ENCODE data around the gene LARGE1. TPM values are rescaled to one million over a fixed set of nuclear protein-coding genes. Genes with fewer than 3 reads are reported as not detected.

LARGE1 gene
- total RNA-seq (2012; rRNA removed) (7.2 and 12.4 TPM in 2 replicates), polyA plus RNA-seq (2012; rRNA removed) (6.2 and 6.5 TPM in 2 replicates), Bru-seq, nascent RNA (percentile 68 among the genes with signal in this experiment), BruChase-seq, experiment 1, labeled RNA remaining after a 6-hour chase (percentile 68 among the genes with signal in this experiment), BruChase-seq, experiment 2, labeled RNA remaining after a 2-hour chase (percentile 71 among the genes with signal in this experiment)
- 6.6 and 16.6 TPM in 2 replicates for polyA plus RNA-seq (2012; cell fraction: cytosol; rRNA removed)
- 3.8 and 4.1 TPM in 2 replicates for polyA plus RNA-seq (2012; cell fraction: nucleus; rRNA removed; ENCODE audit: low replicate concordance)
- long read RNA-seq, full-length matches to known transcripts, result 3 of 16 reads
- long read RNA-seq, partial matches to known transcripts, result 7 of 16 reads
- long read RNA-seq, other reads (novel, unspliced or antisense), result 6 of 16 reads

GRCh38 chr22:33920197-33920540, at the start of gene LARGE1:
LARGE1 (minus strand) TSS chr22:33920476.
- WGBS, 2 experiments (ENCODE audit: extremely low coverage in 2 of 2, insufficient read length in 1 of 2), result 0% methylated on average over 12 of the region's 47 CpGs; no CpG with 5 or more reads in 1 of the 2 experiments
- Histone ChIP-seq H3K18ac (ENCODE audit: low read depth, low read length) (no peak within 1 kb of the TSS), H3K9me3 (ENCODE audit: control insufficient read depth, insufficient read depth, low read length) (no peaks in the 10 kb centered on the region), H3K4me3 (ENCODE audit: insufficient read depth, low read depth, low read length) (peak within 1 kb of the TSS; percentile 86), H2BK20ac (ENCODE audit: low read depth, low read length) (no peak within 1 kb of the TSS), H3K14ac (replicated peaks; ENCODE audit: low read depth, low read length) (0 out of 2 replicates have a peak within 1 kb of the TSS, but pooled peaks have one; percentile 9), H2AK9ac (replicated peaks; ENCODE audit: low read depth, low read length, poor library complexity) (peak within 1 kb of the TSS; percentile 29), H4K5ac (ENCODE audit: low read depth, low read length) (no peak within 1 kb of the TSS), H3K27me3 (ENCODE audit: control insufficient read depth, insufficient read depth, low read length) (no peaks in the 10 kb centered on the region), H3K79me1 (ENCODE audit: low read depth in 1 of 2, low read length in 2 of 2) (peaks cover 22 to 28% of the 10 kb centered on the region in 2 experiments), H2BK5ac (ENCODE audit: low read depth, low read length, poor library complexity, severe bottlenecking) (peak within 1 kb of the TSS; percentile 14), H3K9ac (ENCODE audit: low read depth, low read length) (peak within 1 kb of the TSS; percentile 77), H3K56ac (ENCODE audit: extremely low read depth, insufficient read depth, low read length) (no peak within 1 kb of the TSS), H3K9me1 (ENCODE audit: insufficient read depth, low read length) (no peaks in the 10 kb centered on the region; the same call in 1 of the 2 replicates), H4K20me1 (ENCODE audit: insufficient read depth, low read length) (peaks cover 6% of the 10 kb centered on the region; the same call in 1 of the 2 replicates), H3K27ac (ENCODE audit: insufficient read depth, low read length) (peak within 1 kb of the TSS; percentile 75), H3K23ac (ENCODE audit: low read depth, low read length) (peak within 1 kb of the TSS; percentile 76), H2BK120ac (ENCODE audit: low read depth, low read length) (no peak within 1 kb of the TSS; the same call in 1 of the 2 replicates), H2BK15ac (ENCODE audit: low read depth, low read length) (no peak within 1 kb of the TSS), H2AFZ (replicated peaks; ENCODE audit: low read length, poor library complexity) (peak within 1 kb of the TSS; percentile 98), H4K8ac (ENCODE audit: low read depth in 2 of 2, low read length in 2 of 2) (peak within 1 kb of the TSS in 1 of 2 experiments; percentile 34; a peak in 1 of 4 replicates), H3K4me2 (ENCODE audit: low read depth, low read length) (peak within 1 kb of the TSS; percentile 98), H4K91ac (ENCODE audit: insufficient read depth, low read depth, low read length) (no peak within 1 kb of the TSS; the same call in 1 of the 2 replicates), H3K36me3 (ENCODE audit: control insufficient read depth, insufficient read depth, low read length) (no peaks in the 10 kb centered on the region), H3K4me1 (ENCODE audit: control insufficient read depth, insufficient read depth, low read length) (no peaks in the 10 kb centered on the region), H2AK5ac (ENCODE audit: low read depth, low read length) (no peak within 1 kb of the TSS), H3K4ac (ENCODE audit: low read depth, low read length) (peak within 1 kb of the TSS; percentile 50)
- BruUV-seq (replicated peaks), result no TSS peak
- in situ Hi-C loops (cut with MboI; ENCODE audit: low sequenced_read_pairs), result loop anchor here (10.0 kb wide), 2 partner anchors 405 to 1235 kb away; no protein-coding TSS in a partner anchor
- POLR2A ChIA-PET (ENCODE audit: unreplicated experiment), result interaction anchor here (1.4 kb wide), 1 partner anchor 1231 kb away, joined by 3 read pairs; no protein-coding TSS in a partner anchor
- TF ChIP-seq NFE2L2 (IDR thresholded peaks at IDR 0.05; ENCODE audit: low read depth, low read length) (no peak), POLR2A (IDR thresholded peaks at IDR 0.05; ENCODE audit: low read depth, low read length) (no peak), MAZ (IDR thresholded peaks at IDR 0.05; ENCODE audit: borderline replicate concordance, low read depth, low read length) (no peak), RFX5 (IDR thresholded peaks at IDR 0.05; ENCODE audit: low read depth, low read length) (no peak), FOS (IDR thresholded peaks at IDR 0.05; ENCODE audit: low read depth, low read length) (no peak), ELK1 (IDR thresholded peaks at IDR 0.05; ENCODE audit: borderline replicate concordance, low read depth, low read length) (no peak), CTCF (conservative IDR thresholded peaks at IDR 0.05; ENCODE audit: low read depth, low read length) (no peak), USF2 (IDR thresholded peaks at IDR 0.05; ENCODE audit: low read depth, low read length) (no peak)
- dilution Hi-C loops (cut with HindIII; ENCODE audit: low sequenced_read_pairs, unreplicated experiment), result no loop called here
- peak; percentile 30 for ATAC-seq (ENCODE audit: low read depth)
- intact Hi-C loops (cut with micrococcal nuclease), result loop anchor here (5.0 kb wide), 2 partner anchors 118 to 133 kb away; no protein-coding TSS in a partner anchor
- DNase-seq, result peak; percentile 20
- CTCF ChIA-PET, result interaction anchor here (0.6 kb wide), 1 partner anchor 809 kb away, joined by 3 read pairs; no protein-coding TSS in a partner anchor

Data from IMR-90 (cell line).